ENCODE measurements around the gene RAB17.

Gene RAB17

GRCh38 chr2:237549643-237550415 is 40.7 kb downstream of the RAB17 start:
- no peak overlapping the region for H3K27ac Mint-ChIP-seq
- no peak for DNase-seq (ENCODE audit: low spot score in 2 of 2)

GRCh38 chr2:237549216-237549615 is 41.3 kb downstream of the RAB17 start:
- Mint-ChIP-seq H3K4me3 (no peak overlapping the region), H3K4me1 (no peaks in the 10 kb centered on the region), H3K27ac (no peak overlapping the region), H3K36me3 (no peaks in the 10 kb centered on the region), H3K9me3 (no peaks in the 10 kb centered on the region)
- no peak for DNase-seq (ENCODE audit: low spot score in 2 of 2)
- no peak for ATAC-seq

More at GRCh38 chr2:237549643-237550415, 40.7 kb downstream of the RAB17 start:
- peak; percentile 12 for ATAC-seq
- H3K36me3 Mint-ChIP-seq = no peaks in the 10 kb centered on the region
- no peak overlapping the region for H3K4me3 Mint-ChIP-seq
- H3K4me1 Mint-ChIP-seq = no peaks in the 10 kb centered on the region
- H3K9me3 Mint-ChIP-seq = no peaks in the 10 kb centered on the region

- H3K9me3 Mint-ChIP-seq = no peaks in the 10 kb centered on the region
- H3K4me1 Mint-ChIP-seq = no peaks in the 10 kb centered on the region
- H3K4me3 Mint-ChIP-seq = no peak overlapping the region
- no peaks in the 10 kb centered on the region for H3K36me3 Mint-ChIP-seq
- ATAC-seq (no peak), DNase-seq (ENCODE audit: low spot score in 2 of 2) (no peak)
- no peak overlapping the region for H3K27ac Mint-ChIP-seq
Observed at GRCh38 chr2:237547841-237548416, 42.6 kb downstream of the RAB17 start.

- peak; percentile 36 for ATAC-seq
Observed at GRCh38 chr2:237546876-237547395, 43.6 kb downstream of the RAB17 start.

GRCh38 chr2:237546040-237546875 is 44.3 kb downstream of the RAB17 start:
- ATAC-seq (peak; percentile 52), DNase-seq (ENCODE audit: low spot score in 2 of 2) (no peak)
- peaks cover 5% of the 10 kb centered on the region for H3K4me1 Mint-ChIP-seq
- no peak overlapping the region for H3K27ac Mint-ChIP-seq
- no peaks in the 10 kb centered on the region for H3K9me3 Mint-ChIP-seq
- no peak overlapping the region for H3K4me3 Mint-ChIP-seq
- no peaks in the 10 kb centered on the region for H3K36me3 Mint-ChIP-seq

More at GRCh38 chr2:237546876-237547395, 43.6 kb downstream of the RAB17 start:
- no peaks in the 10 kb centered on the region for H3K9me3 Mint-ChIP-seq
- no peaks in the 10 kb centered on the region for H3K36me3 Mint-ChIP-seq
- H3K4me3 Mint-ChIP-seq = no peak overlapping the region
- no peak for DNase-seq (ENCODE audit: low spot score in 2 of 2)
- no peaks in the 10 kb centered on the region for H3K4me1 Mint-ChIP-seq
- no peak overlapping the region for H3K27ac Mint-ChIP-seq

- H3K4me1 Mint-ChIP-seq = peaks cover 5% of the 10 kb centered on the region
- no peaks in the 10 kb centered on the region for H3K9me3 Mint-ChIP-seq
- ATAC-seq (no peak), DNase-seq (ENCODE audit: low spot score in 2 of 2) (no peak)
- H3K36me3 Mint-ChIP-seq = no peaks in the 10 kb centered on the region
- no peak overlapping the region for H3K27ac Mint-ChIP-seq
- H3K4me3 Mint-ChIP-seq = no peak overlapping the region
Observed at GRCh38 chr2:237542001-237542704, 48.4 kb downstream of the RAB17 start.

GRCh38 chr2:237541243-237541642 is 49.3 kb downstream of the RAB17 start:
- DNase-seq (ENCODE audit: low spot score in 2 of 2) (no peak), ATAC-seq (no peak)
- Mint-ChIP-seq H3K36me3 (no peaks in the 10 kb centered on the region), H3K9me3 (no peaks in the 10 kb centered on the region), H3K27ac (peak overlapping the region; percentile 48), H3K4me1 (peaks cover 5% of the 10 kb centered on the region), H3K4me3 (no peak overlapping the region)

GRCh38 chr2:237540823-237541222 is 49.7 kb downstream of the RAB17 start:
- DNase-seq (ENCODE audit: low spot score in 2 of 2) (no peak), ATAC-seq (no peak)
- Mint-ChIP-seq H3K27ac (no peak overlapping the region), H3K4me3 (no peak overlapping the region), H3K9me3 (no peaks in the 10 kb centered on the region), H3K4me1 (peaks cover 5% of the 10 kb centered on the region), H3K36me3 (no peaks in the 10 kb centered on the region)

GRCh38 chr2:237540223-237540775 is 50.2 kb downstream of the RAB17 start:
- no peak overlapping the region for H3K27ac Mint-ChIP-seq
- H3K4me1 Mint-ChIP-seq = peaks cover 5% of the 10 kb centered on the region
- no peaks in the 10 kb centered on the region for H3K9me3 Mint-ChIP-seq
- ATAC-seq (peak; percentile 13), DNase-seq (ENCODE audit: low spot score in 2 of 2) (no peak)
- no peak overlapping the region for H3K4me3 Mint-ChIP-seq
- H3K36me3 Mint-ChIP-seq = no peaks in the 10 kb centered on the region

- H3K36me3 Mint-ChIP-seq = no peaks in the 10 kb centered on the region
- no peak overlapping the region for H3K27ac Mint-ChIP-seq
- ATAC-seq (no peak), DNase-seq (ENCODE audit: low spot score in 2 of 2) (no peak)
- no peak overlapping the region for H3K4me3 Mint-ChIP-seq
- peaks cover 5% of the 10 kb centered on the region for H3K4me1 Mint-ChIP-seq
- no peaks in the 10 kb centered on the region for H3K9me3 Mint-ChIP-seq
Observed at GRCh38 chr2:237539681-237540080, 50.9 kb downstream of the RAB17 start.

GRCh38 chr2:237538901-237539300 is 51.6 kb downstream of the RAB17 start:
- ATAC-seq (no peak), DNase-seq (ENCODE audit: low spot score in 2 of 2) (no peak)
- Mint-ChIP-seq H3K4me1 (peaks cover 5% of the 10 kb centered on the region), H3K9me3 (no peaks in the 10 kb centered on the region), H3K4me3 (no peak overlapping the region), H3K27ac (no peak overlapping the region), H3K36me3 (no peaks in the 10 kb centered on the region)

GRCh38 chr2:237538001-237538720 is 52.4 kb downstream of the RAB17 start:
- no peak overlapping the region for H3K4me3 Mint-ChIP-seq
- no peaks in the 10 kb centered on the region for H3K36me3 Mint-ChIP-seq
- no peak overlapping the region for H3K27ac Mint-ChIP-seq
- no peaks in the 10 kb centered on the region for H3K9me3 Mint-ChIP-seq
- DNase-seq (ENCODE audit: low spot score in 2 of 2) (no peak), ATAC-seq (no peak)
- H3K4me1 Mint-ChIP-seq = peaks cover 5% of the 10 kb centered on the region

GRCh38 chr2:237536617-237537016 is 53.9 kb downstream of the RAB17 start:
- Mint-ChIP-seq H3K4me1 (peaks cover 2% of the 10 kb centered on the region), H3K27ac (no peak overlapping the region), H3K4me3 (no peak overlapping the region), H3K36me3 (no peaks in the 10 kb centered on the region), H3K9me3 (no peaks in the 10 kb centered on the region)
- ATAC-seq = no peak
- DNase-seq (ENCODE audit: low spot score in 2 of 2) = no peak

GRCh38 chr2:237536083-237536415 is 54.5 kb downstream of the RAB17 start:
- H3K4me3 Mint-ChIP-seq = no peak overlapping the region
- H3K27ac Mint-ChIP-seq = no peak overlapping the region
- H3K4me1 Mint-ChIP-seq = no peaks in the 10 kb centered on the region
- no peak for ATAC-seq
- H3K9me3 Mint-ChIP-seq = no peaks in the 10 kb centered on the region
- H3K36me3 Mint-ChIP-seq = no peaks in the 10 kb centered on the region
- DNase-seq (ENCODE audit: low spot score in 2 of 2) = no peak

Data from stimulated activated effector memory CD8-positive, alpha-beta T cell treated with anti-CD3 and anti-CD28 coated beads, Interleukin-12 subunit alpha, Interleukin-12 subunit beta, amount 100 ng/mL, for 72 hours (primary cell).